Activated CD8-positive, alpha-beta memory T cell treated with anti-CD3 and anti-CD28 coated beads, Interleukin-2, amount 50 U/mL, for 24 hours (primary cell): ENCODE data around the gene SQOR.
"Not testable (repeated sequence)": the region's sequence is repeated elsewhere in the genome, so short reads cannot be mapped to it uniquely, and the experiment has no call there.

Experiments used
- DNase-seq: peaks from one replicate; pipeline ENCODE4 v3.0.0-alpha.2; 2020; ENCODE audit errors: extremely low read depth

The SQOR gene

DNA sequence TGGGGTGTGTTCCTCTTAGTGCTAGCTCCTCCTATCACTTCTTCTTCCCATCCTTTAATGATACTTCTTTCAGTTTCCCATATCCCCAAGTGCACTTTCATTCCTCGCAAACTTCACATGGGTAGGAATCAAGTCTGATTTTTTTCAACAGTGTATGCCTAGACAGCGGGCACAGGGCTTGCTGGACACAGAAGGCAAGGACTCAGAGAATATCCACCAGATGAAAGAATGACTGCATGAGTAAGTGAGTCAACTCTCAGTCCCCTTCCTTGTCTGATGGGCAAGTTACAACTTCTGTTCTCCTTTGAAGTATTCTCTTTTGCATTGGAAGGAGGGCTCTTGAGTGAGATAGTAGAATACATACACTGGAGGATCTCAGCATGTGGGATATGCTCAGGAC lies 3.1 kb upstream of the SQOR start:
- DNase-seq, result no peak

DNA sequence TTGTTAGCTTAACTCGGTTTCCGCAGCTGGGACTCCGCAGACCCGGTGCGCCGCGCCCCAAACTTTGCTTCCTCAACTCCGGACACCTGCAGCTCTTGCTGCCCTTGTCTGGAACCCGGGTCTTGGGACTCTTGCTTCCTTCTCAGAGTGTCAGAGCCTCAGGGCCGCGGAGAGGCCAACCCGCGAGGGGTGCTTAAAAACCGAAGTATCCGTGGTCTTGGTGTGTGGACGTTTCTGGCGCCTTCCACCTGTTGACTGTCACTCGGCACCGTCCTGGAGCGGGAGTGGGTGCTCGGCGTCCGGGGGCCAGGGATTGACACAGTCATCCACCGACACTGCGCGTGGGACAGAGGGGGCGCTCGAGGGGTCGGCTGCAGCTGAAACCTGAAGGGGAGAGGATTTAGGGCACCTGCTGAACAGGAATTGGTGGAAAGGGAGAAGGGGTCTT lies 386 bp downstream of the SQOR start:
- peak; percentile 31 for DNase-seq

DNA sequence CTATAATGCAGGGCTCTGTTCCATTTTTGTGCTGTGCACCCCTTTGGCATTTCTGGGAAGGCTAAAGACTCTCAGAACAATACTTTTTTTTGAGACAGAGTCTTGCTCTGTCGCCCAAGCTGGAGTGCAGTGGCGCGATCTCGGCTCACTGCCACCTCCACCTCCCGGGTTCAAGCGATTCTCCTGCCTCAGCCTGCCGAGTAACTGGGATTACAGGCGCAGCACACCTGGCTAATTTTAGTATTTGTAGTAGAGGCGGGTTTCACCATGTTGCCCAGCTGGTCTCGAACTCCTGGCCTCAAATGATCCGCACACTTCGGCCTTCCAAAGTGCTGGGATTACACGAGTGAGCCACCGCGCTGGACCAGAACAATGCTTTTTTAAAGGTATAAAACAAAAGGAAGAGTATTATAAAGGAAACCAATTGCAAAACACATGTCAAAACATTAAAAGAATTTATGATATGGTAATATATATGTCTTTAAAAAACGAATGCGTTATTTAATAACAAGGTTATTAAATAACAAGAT lies 999 bp downstream of the SQOR start:
- no peak for DNase-seq

DNA sequence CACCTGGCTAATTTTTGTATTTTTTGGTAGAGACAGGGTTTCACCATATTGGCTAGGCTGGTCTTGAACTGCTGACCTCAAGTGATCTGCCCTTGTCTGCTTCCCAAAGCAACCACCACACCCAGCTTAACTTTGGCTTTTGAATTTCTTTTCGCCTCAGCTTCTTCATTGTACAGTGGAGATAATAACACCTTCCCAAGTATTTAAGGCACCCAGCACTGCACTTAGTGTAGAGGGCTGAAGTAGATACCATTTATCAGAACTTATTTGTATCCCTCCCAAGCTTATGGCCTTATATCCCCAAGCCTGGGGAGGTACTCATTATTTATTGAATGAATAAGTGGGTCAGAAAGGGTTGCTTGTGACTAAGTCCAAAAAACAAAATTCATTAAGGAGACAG lies 2.3 kb downstream of the SQOR start:
- DNase-seq, result no peak

DNA sequence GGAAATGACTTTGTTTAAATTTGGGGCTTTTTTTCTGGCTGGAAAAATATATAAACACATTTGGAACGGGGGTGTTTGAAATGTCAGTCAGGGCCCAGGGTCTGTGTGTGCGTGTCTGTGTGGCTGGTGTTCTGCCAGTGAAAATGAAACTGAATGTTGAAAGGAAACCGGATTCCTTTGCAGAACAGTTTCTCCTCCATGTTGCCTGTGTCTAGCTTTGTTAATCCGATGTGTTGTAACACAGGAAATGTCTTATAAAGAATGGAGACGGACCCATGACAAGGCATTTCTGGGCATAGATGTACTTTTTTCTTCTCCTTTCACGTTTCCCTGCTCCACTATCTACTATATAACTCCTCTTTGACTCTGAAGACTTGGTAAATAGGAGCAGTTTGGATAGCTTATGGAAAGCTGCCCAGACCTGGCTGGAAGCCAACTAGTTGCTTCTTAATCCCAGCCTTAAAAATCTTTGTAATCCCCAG lies 2.8 kb downstream of the SQOR start:
- DNase-seq, result peak; percentile 7

DNA sequence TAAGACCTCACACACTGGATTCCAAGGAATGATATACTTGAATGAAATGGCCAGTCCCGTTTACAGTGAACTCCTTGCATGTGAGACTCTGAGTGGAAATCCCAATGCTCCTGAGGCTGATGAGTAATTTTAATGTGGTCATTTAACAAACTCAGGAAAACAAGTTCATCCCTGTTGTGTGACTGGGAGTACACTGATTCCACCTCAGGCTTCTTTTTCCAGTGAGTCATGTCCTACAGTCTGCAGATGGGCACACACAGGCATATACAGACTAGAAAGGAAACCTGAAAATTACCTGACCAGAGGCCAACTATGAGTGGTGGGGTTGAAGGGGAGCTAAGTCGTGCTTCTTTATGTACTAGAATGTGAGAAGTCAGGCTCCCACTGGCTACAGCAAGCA lies 5.8 kb downstream of the SQOR start:
- DNase-seq, result no peak

DNA sequence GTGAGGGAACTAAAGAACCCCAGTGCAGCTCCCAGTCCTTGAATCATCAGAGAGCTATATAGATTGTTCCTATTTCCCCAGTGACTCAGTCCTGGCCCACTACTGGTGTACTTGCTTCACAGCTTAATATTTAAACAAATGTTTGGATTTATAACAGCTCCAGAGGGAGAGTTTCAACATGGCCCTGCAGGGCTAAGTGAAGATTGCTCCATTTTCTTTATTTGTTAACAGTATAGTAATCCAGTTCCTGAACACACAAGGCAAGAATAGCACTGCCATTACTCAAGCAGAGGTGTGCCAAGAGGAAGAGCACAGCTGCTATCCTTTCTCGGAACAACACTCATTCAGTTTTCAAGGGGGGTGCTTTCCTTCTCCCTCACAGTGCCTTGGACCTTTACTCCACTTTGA lies 6.5 kb downstream of the SQOR start:
- DNase-seq, result no peak

DNA sequence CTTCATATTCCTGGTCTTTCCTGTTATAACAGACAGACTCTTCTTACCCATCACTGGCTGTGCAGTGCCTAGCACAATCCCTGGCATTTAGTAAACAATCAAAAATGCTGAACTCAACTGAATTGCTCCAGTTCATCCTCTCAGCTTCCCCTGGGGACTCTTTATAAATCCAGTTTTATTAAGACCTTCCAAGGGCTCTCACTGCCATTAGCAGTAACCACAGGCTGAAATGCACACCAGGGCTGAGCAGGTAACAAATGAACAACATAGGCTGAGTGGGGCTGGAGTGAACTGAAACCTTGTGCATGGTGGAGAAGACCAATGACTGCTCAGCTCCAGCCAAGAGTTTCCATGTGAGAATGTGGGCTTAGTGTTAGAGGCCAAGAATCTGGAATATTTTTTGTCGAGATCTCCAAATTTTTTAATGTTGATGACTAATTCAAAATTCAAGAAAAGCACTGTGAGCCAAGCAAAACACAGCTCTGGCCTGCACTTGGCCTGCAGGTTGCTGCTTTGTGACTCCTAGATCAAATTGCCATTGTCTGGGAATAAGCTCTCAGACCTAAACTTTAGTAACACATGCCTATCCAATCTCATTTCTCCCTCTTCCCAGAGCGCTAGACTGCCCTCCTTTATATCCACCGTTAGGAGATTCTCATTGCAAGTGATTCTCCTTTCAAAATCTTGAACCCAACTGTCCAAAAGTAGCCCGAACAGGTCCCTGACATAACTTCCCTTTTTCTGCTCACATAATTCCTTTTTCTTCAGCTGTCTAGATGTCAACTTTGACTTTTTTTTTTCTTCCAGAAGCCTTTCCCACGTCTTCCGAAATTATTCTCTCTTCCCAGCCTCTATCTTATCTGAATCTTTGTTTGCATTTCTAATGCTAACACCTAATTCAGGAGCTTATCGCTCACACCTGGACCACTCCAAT lies 7.4 kb downstream of the SQOR start:
- DNase-seq, result no peak

DNA sequence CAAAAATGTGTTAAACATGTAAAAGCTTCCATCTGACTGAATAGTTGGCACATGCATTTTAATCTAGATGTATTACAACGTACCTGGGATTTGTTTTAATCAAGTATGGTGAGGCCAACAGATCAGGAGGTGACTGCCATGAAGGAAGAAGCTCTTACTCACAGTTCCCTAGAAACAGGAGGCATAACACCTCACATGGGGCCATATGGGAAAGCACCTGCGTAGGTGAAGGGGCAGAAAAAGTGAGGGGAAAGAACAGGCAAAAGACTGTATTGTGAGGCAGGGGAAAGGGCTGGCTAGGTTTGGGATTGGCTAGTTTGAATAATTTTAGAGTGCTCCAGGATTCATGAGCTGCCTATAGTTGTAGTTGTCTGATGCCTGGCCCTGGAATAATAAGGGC lies 9.6 kb downstream of the SQOR start:
- no peak for DNase-seq

DNA sequence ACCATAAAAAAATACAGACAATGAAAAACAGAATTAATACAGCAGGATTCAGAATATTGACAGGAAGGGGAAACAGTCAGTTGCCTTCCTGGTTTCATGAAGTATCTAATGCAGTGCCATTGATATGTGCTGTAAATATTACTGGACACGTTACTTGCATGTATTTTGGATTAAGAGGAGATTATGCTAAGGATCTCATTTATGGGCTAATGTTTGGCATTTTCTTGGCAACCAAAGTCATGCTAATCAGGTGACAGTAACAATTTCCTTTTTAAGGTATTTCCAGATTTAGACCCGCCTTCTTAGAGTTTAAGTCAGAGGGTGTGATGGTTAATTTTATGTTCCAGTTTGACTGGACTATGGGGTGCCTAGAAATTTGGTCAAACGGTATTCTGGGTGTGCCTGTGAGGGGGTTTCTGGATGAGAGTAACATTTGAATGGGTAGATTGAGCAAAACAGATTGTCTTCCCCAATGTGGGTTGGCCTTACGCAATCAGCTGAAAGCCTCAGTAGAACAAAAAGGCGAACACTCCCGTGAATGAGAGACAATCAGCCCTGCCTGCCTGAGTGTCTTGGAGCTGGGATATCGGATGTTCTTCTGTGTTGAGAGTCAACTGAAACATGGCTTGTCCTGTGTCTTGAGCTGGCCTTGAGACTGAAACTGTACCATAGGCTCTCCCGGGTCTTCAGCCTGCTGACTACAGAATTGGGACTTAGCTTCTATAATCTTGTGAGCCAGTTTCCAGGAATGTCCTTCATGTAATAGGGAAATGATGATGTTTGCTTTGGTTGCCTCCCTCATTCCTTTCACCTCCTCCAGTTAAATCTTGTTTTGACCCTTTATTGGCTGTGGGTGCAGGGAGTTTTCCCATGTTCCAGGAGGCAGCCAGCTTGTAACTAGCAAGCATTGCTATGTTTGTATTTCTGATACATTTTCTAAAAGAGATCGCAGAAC lies 10.5 kb downstream of the SQOR start:
- DNase-seq, result no peak

DNA sequence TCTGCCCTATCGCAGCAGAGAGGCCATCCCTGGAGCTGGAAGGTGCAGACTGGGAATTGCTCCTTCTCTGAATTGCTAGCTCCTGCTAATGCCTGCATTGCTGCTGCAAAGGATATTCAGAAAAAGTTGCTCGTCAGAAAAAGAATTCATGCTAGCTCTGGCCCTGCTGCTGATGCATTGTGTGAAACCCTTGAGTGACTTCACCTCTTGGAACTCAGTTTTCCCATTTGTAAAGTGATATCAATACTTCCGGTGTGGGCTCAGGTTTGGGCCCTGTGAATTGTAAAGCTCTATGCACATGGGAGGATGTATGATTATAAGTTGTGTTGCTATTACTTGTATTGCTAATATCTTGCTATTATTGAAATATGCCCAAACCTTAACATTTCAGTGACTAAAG lies 11.4 kb downstream of the SQOR start:
- no peak for DNase-seq

DNA sequence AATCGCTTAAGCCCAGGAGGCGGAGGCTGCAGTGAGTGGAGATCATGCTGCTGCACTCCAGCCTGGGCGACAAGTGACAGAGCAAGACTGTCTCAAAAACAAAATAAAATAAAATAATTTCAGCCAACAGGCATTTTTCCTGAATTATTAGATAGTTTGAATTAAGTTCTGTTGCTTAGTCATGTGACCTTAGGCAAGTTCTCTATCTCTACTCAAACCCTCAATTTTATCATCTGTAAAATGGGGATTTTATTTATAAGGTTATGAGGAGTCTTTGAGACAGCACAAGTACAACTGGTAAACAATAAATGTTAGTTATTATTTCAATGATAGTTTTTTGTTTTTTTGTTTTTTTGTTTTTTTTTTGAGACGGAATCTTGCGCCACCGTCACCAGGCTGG lies 13.0 kb downstream of the SQOR start:
- DNase-seq, result no peak

DNA sequence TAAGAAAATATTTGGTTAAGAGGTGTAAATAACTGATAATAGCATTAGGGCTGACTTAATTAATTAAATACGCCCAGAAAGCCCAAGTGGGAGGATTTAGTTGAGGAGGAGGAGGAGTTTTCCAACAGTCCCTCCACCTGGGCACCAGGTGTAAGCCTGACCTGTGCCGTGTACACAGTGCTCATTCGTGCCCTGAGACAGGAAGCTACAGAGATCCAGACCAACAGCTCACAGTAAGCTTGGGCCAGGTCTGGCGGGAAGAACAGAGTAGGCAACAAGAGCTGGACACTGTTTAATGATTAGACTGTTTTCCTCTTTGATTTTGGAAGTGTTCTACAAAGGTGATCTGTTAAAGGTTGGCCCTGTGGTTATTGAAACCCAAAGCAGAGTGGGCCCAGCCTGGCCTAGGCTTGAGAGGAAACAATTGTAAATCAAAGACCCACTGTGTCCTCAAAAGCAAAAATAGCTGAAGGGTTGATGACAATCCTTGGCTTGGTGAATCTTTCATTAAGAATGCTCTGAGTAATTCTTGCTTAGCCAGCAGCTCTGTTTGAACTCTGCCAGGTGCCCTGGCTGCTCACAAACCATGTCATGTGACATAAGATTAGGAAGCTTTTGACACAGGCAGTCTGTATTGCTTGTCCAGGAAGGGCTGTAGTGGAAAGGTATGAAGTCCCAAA lies 13.8 kb downstream of the SQOR start:
- no peak for DNase-seq

DNA sequence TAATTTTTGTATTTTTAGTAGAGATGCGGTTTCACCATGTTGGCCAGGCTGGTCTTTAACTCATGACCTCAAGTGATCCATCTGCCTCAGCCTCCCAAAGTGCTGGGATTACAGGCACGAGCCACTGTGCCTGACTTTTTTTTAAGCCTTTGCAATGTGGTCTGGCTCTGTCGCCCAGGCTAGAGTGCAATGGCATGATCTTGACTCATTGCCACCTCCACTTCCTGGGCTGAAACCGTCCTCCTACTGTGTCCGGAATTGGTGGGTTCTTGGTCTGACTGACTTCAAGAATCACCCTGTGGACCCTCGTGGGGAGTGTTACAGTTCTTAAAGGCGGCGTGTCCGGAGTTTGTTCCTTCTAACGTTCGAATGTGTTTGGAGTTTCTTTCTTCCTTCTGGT lies 15.2 kb downstream of the SQOR start:
- not testable (repeated sequence) for DNase-seq

DNA sequence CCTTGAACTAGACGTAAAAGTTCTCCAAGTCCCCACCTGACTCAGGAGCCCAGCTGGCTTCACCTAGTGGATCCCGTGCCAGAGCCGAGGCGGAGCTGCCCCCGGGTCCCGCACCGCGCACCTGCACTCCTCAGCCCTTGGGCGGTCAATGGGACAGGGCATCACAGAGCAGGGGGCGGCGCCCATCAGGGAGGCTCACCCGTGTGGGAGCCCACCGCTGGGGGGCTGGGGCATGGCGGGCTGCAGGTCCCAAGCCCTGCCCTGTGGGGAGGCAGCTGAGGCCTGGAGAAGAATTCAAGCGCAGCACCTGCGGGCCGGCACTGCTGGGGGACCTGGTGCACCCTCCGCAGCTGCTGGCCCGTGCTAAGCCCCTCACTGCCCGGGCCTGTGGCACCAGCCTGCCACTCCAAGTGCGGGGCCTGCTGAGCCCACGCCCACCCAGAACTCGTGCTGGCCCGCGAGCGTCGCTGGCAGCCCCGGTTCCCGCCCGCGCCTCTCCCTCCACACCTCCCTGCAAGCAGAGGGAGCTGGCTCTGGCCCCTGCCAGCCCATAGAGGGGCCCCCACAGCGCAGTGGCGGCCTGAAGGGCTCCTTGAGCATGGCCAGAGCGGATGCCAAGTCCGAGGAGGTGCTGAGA lies 16.2 kb downstream of the SQOR start:
- DNase-seq, result no peak

DNA sequence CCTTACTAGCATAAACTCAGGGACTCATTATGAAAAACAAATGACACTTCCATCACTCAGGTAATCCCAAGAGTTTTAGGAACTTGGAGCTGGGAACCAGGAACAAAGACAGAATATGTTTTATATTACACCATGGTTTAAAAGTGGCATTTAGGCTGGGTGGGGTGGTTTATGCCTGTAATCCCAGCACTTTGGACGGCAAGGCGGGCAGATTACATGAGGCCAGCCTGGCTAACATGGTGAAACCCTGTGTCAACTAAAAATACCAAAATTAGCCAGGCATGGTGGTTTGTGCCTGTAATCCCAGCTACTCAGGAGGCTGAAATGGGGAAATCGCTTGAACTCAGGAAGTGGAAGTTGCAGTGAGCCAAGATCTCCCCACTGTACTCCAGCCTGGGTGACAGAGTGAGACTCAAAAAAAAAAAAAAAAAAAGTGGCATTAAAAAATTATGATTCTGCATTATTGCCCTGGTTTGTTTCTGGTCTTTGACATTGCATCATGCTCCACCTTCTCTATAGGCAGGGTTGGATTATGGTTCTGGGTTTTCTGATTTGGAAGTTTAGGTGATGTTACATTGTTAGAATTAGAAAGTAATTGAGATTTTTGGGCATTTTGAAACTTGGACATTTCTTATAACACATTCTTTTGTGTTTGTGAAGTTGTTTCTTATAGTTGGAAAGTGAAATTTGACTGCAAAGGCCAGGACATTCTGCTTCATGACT lies 19.0 kb downstream of the SQOR start:
- DNase-seq, result no peak

DNA sequence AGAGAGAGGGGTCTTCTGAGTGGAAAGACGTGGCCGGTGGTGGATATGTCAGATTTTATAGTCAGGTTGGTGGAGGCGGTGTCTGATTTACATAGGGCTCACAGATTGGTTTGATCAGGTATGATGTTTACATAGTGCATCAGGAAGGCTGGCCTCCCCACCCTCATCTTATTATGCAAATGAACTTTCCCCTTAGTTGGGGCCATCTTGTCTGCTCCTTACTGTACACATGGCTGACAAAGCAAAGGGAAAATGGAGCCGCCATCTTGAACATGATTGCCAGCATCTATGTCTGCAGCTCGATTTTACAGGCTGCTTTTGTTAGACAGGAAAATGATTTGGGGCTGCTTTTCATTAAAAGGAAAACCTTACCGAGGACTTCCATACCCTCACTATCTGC lies 19.9 kb downstream of the SQOR start:
- no peak for DNase-seq

DNA sequence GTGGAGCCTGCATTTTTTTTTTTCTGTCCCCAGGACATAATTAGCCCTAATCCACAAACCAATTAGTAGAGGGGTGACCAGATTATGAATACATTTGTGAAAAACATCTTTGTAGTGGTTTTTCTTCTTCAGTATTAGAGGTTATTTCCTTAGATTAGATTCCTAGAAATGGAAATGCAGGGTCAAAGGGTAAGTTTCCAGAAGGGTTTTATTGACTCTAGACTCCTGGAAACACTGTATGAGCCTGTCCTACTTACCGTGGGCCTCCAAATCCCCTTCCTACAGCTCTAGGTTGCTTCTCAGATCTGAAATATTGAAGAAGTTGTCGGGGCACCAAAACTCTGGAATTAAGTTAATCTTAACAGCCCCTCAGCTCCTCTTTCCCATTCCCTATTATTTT lies 22.4 kb downstream of the SQOR start:
- DNase-seq, result no peak

DNA sequence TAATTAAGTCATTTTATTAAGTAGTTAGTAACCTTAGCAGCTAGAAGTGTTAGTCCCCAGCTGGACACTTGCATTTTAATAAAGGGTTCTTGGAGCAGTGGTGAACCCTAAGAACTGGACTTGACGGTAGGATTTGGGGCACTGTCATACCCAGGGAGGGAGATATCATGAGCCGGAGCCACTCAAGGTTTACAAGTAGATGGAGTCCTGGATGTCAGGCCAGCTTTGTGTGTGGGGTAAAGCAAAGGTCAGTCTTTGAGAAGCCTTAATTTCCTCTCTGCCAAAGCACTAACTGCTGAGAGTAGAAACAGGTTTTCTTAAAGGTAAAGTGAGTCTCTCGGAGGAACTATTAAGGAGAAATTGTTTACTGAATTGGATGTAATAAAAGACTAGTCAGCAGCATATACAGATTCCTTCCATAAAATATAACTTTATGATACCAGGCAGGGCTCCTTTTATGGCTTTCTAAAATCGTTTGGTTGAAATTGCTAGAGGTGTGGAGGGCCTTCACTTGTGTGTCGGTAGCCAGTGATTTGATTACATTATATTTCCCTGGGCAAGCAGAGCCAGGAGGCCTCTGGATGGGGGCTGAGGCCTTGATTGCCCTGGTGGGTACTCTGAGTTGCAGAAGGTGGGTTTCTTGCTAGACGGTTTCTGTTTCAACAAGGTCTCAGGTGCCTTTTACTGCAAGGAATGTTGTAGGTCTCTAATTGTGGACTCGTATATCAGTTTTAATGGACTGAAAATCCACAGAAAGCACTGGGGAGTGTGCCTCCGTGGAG lies 23.1 kb downstream of the SQOR start:
- no peak for DNase-seq
